ENCODE data around the gene TSPAN14.

The TSPAN14 gene

GRCh38 chr10:80425901-80426300 lies 28.2 kb upstream of the TSPAN14 start:
- no peak for DNase-seq

- DNase-seq = no peak
These were observed 26.6 kb upstream of the TSPAN14 start for GRCh38 chr10:80427541-80427940.

DNA sequence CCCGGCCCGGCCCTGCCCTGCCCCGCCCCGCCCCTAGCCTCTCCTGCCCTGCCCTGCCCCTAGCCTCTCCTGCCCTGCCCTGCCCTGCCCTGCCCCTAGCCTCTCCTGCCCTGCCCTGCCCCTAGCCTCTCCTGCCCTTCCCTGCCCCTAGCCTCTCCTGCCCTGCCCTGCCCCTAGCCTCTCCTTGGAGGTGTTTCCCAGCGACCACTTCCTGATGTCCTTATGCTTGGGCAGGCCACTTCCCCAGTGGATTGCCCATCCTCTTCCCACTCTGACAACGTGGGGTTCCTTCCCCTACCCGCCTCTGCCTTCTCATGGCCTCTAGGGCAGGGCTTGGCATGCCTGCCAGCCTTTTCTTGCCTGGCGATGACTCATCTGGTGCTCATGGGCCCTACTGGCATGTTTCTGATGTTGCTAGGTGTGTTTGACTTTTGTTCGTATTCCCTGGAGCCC lies 24.6 kb upstream of the TSPAN14 start:
- no peak for DNase-seq

DNA sequence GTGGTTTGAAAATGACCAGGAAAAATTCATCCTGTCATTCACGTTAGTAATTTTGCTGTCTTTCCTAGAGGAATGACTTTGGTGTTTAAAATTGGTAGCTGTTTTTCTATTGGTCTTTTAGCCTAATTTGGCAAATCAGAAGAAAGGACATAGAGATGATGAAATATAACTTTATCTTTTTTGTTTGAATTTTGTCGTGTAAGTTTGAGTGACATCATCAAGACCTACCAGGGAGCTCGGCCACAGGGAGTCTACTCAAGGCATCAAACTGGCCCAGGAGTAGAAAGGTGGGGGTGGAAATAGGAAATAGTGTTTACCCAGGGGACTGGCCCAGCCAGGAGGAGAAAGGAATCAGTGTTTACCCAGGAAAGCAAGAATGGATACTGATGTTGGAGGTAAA lies 21.0 kb upstream of the TSPAN14 start:
- DNase-seq = no peak

- no peak for DNase-seq
These were observed 17.5 kb upstream of the TSPAN14 start for GRCh38 chr10:80436446-80437098.

- no peak for DNase-seq
These were observed 16.9 kb upstream of the TSPAN14 start for GRCh38 chr10:80437227-80437626.

DNA sequence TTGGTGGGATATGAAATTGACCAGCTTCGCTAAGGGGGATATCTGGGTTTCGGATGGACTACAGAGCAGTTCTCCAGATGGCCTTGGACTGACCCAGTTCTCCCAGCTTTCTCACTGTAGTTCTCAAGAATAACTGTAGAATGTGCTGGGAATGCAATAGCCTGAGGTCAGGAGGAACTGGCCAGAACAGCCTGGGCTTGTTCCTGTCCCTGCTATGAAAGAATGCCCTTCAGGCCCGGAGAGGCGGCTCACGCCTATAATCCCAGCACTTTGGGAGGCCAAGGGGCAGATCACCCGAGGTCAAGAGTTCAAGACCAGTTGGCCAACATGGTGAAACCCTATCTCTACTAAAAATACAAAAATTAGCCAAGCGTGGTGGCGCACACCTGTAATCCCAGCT lies 12.3 kb upstream of the TSPAN14 start:
- DNase-seq = no peak

DNA sequence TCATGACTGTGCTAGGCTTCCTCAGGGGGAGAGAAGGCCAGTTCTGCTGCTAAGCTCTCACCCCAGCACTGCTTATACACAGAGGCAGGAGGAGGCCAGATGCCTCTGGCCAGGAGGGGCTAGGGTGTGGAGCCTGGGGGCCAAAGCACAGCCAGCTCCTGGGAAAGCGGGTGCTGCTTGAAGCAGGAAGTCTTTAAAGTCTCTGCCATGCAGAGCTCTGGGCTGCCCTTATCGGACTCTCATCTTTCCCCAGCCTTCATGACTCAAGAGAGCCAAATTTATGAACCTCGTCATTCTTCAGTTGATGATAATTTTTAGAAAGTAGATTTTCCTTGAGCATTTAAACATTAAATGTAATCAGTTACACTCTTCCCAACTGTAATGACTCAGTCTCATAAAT lies 11.2 kb upstream of the TSPAN14 start:
- DNase-seq = no peak

DNA sequence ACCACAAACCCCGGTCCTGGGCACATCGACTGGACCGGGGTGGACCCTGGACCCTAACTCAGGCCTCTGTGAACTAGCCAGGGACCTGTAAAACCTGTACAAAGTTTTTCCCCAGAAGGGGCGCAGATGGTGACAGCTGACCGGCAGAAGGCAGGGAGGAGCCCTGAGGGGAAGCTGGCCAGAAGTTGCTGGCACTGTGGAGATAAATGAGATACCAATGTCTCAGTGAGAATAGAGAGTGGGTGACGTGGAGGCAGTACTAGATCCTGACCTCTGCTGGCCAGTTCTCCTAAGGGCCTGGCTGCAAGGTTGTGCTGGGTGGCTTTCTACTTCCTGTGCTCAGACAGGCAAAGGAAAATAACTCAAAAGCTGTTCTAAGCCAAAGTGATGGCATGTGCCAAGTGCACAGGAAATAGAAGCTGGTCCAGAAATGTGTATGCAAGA lies 10.6 kb upstream of the TSPAN14 start:
- no peak for DNase-seq

- no peak for DNase-seq
These were observed 10.0 kb upstream of the TSPAN14 start for GRCh38 chr10:80444124-80444523.

DNA sequence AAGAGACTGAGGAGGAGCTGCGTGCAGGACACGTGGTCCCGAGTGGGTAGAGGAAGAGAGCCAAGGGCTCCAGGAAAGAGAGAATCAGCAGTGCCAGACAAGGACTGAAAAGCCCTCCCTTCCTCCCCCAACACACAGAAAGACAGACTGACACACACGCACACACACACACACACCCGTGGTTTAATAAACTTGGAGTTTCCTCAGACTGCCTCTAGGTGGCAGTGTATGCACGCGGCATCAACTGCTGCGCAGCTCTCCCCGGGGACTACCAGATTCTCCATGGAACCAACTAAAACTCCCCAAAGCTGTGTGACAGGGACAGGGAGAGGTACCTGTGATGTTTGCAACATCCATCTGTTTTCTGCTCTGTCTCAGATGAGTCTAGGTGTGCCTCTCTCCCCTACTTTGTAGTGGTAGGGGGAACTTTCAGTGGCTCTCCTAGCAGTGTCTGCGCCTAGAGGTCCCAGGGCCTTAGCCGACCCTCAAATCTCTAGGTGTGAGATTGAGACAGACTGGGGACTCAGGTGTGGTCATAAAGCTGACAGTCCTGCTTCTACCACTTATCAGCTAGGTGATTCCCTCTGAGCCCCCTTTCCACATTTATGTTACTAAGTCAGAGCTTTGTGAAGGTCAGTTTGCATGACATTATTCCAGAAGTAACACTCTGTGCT lies 9.3 kb upstream of the TSPAN14 start:
- peak; percentile 66 for DNase-seq

- DNase-seq = no peak
These were observed 6.5 kb upstream of the TSPAN14 start for GRCh38 chr10:80447436-80448190.

DNA sequence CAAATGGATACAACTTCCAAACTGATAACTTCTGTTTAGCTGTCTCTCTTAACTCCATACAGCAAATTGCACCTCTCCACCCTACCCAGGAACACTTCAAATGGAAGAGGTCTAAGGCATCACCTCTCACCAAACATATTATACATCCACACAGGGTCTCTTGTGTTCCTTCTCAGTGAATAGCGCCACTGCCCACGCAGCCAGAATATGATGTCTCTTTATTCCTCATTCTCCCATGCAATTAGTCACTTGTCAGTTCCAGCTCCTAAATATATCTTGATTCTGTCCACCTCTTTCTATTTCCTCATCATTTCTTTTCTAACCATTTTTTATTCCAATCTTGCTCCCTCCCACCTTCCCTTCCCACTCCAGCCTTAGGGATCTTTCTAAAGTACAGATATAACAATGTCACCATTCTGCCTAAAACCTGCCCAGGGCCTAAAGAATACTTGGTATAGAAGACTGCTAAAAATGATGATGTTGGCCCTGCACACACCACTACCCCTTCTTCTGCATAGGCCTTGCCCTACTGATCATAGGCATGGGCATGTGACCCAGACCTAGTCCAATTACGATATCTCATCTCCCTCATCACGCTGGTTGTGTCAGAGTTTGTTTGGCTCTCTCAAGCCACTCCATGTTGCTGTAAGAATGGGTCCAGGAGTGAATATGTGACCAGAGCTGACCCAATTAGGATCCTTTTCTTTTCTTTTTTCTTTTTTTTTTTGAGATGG lies 5.7 kb upstream of the TSPAN14 start:
- DNase-seq = no peak

GRCh38 chr10:80449520-80449919 lies 4.6 kb upstream of the TSPAN14 start:
- DNase-seq = no peak

DNA sequence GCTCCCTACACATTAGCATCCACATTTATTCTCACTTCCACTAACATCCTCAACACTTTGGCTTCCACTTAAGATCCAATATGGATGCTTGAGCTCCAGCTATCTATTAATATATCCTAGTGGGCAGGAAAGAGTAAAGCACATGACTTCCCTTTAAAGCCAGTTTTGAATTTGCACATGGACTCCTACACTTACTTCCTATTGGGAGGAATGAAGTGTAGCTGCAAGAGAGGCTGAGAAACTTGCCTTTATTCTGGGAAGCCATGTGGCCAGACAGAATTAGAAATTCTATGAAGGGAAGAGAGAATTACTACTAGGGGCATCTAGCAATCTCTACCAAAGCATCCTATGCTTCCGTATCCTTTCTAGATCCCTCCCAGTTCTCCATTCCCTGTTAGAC lies 3.0 kb upstream of the TSPAN14 start:
- DNase-seq = no peak

GRCh38 chr10:80452069-80452468 lies 2.0 kb upstream of the TSPAN14 start:
- no peak for DNase-seq

- no peak for DNase-seq
These were observed 1.5 kb upstream of the TSPAN14 start for GRCh38 chr10:80452640-80453039.

- no peak for DNase-seq
These were observed 861 bp upstream of the TSPAN14 start for GRCh38 chr10:80453056-80453841.

DNA sequence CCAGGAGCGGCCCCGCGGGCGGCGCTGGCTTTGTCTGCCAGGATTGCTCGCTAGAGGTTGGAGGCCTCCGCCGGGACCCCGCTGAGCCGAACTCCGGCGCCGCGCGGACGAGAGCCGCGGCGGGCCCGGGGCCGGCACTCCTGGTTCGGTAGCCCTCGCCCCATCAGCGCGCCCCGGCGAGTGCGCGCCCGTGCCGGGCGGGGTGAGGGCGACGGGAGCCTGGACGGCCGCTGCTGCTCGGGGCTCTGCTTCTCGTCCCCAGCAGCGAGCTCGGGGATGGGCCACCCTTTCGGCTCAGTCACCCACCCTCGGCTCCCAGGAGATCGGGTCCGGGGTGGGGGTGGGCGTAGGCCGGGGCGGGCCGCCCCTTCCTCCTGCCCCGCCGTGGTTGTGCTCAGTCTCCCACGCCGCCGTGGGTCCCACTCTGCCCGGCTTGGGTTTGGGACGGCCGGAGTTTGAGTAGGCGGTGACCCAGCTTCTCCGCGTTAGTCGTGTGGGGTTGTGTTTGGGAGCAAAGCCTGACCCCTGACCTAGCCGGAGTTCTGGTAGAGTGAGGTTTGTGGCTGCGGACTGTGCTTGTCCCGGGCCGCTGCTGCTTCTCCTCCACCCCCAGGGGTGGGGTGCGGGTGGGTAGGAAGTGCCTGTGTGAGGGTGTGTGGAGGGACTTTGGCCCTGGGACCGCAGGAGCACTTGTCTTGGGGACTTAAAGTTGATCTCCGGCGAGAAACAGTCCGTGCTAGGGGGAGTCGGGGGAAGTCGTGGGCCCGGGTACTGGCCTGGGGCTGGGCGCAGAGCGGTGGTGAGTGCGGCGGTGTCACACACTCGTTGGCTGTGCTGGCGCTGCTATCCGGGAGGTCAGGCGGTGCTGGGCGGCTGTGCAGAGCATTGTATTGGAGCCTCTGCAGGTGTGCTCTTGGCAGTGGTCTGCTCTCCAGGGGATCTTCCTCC lies 677 bp downstream of the TSPAN14 start:
- DNase-seq = no peak

- no peak for DNase-seq
These were observed 1.6 kb downstream of the TSPAN14 start for GRCh38 chr10:80455461-80456349.
